Activated gamma-delta T cell treated with anti-CD3 and anti-CD28 coated beads, Interleukin-2, amount 50 U/mL, for 16 hours (primary cell): Measurements from ENCODE around the gene TMEM218.
"Not testable (repeated sequence)": the region's sequence is repeated elsewhere in the genome, so short reads cannot be mapped to it uniquely, and the experiment has no call there.

ENCODE experiments used
- DNase-seq: peaks from one replicate; pipeline ENCODE4 v3.0.0-alpha.2; 2020; ENCODE audit warnings: low read depth

Gene TMEM218

DNA sequence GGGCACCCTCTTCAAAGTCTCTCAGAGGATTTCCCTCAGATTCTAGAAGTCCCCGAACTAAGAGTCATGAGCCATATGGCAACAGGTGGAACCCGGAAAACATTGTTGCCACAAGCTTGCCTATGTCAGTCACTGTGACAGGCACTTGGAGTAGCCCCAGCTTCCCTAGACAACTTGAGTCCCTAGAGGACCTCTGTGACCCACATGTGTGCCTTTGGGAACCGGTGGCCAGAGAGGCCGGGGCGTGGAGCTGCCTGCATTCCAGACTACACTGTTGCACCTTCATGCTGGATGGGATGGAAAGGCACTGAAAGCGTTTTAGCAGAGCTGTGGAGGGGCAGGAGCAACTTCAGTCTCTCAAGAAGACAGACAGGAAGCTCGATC is 36.2 kb downstream of the TMEM218 start:
- no peak for DNase-seq

DNA sequence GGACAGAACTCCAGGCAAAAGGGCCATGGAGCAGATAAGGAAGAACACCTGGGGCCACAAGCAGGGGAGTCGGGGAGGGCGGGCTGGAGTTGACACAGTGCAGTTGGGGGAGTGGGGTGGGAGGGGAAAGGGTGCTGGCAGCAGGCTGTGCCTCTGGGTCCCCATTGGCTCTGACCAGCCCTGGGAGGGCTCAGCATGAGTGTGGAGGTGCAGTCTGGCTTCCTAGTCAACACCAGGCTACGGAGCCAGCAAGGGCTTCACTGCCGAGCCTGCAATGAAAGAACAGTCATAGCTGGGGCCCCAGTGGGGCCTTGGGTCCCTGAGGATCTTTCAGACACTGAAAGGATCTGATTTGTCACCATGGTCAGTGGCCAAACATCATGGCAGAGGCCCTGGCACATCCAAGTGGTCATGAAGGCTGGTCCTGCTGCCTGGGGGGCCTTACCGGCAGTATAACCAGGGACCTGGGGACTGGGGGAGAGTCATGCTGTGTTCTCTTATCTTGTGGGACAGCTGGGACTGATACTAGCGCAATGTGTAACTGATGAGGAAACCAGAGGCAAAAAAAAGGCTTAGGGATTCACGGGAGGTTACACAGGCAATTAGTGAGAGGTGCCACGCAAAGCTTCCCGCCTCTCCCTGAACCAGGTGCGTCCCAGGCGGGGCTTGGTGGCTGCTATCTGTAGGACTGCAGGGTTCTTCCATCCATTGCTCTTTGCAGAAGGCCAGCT is 36.8 kb downstream of the TMEM218 start:
- DNase-seq = no peak

DNA sequence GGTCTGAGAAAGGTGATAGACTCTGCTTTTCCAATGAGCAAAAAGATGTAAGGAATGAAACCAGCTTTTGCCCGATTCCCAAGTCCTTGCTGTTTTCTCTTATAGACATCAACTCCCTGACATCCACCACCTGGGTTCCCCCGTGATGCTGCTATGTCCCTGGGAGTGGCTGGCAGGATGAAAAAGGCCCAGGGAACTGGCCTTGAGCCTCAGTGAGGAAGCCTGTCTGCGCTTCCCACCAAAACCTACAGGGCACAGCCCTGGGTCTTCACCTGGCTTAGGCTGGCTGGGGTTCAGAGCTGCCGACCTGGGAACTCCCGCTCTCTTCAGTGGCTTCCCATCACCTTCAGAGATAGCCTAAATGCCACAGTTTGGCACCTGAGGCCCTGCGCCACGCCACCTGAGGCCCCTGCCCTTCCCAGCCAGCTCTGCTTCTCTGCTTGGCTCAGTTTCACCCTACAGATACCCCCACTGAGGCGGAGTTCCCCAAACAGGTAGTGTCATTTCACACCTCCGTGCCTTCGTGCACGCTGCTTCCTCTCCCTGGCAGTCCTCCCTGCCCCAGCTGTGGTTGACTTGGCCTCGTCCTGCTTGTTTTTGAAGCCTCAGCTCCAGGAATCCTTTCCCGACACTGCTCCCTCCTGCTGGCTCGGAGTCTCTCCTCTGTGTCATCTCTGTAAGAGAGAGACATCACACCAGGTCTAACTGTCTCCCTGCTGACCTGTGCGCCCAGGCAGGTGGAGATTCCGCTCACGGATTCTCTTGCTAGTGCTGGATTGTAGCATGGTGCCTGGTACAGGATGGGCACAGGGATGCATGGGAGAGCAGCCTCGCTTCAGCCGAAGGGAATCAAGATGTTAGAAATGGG is 37.6 kb downstream of the TMEM218 start:
- no peak for DNase-seq

DNA sequence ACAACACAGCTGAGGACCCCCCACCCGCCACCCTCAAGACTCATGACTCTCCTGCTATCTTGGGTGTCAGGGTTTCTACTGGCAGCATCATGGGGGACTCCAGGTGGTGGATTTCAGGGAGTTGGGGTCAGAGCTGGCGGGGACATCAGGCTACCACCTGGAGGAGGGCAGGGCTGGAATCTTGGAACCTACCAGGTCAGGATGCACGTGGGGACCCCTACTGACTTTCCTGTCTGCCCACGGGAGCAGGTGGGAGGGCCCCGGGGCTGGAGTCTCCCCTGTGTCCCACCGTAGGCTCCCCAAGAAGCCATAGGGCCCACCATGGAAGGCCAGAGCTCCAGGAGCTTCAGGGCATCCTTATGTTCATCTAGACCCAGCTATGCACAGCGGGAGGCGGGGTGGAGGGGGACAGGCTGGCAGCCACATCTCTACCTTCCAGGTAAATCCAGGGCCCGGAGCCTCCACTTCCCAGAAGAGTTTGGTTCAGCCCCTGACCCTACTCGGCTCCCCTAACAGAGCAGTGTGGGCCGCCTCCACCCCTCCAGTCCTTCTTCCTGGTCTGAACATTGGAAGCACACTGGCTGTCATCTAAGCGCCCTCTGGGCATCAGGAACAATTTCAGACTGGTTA is 38.4 kb downstream of the TMEM218 start:
- no peak for DNase-seq

DNA sequence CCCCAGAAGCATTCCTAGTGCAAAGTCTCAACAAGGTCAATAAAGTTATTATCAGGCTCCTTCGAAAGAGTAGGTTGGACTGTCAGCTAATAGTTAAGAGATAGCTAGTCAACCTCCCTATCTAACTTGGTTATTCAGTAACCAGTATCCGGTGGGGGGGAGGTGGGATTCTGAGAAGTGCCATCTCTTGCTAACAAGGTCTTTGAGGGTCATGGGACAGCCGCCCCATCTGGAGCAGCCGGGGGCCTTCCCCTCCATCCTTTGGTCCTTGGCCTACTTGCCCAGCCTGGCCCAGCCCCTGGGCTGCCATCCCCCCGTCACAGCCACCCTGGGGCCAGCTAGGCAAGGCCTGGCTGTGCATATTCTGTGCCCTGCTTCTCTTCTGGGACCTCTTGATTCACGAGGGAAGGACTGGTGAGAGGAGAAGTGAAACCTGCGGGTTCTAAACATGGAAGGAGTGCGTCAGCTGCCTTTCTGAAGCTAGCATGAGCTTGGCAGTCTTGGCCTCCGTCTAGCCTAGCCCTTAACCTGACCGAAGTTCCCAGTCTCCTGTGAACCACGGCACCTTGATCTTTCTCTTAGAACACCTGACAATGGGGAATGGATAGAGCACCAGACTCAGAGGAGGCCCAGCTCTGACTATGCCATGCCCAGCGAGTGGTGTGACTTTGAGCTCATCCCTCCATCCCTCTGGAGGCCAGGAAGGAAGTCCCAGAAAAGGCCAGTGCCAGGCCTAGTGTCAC is 39.0 kb downstream of the TMEM218 start:
- DNase-seq = no peak

DNA sequence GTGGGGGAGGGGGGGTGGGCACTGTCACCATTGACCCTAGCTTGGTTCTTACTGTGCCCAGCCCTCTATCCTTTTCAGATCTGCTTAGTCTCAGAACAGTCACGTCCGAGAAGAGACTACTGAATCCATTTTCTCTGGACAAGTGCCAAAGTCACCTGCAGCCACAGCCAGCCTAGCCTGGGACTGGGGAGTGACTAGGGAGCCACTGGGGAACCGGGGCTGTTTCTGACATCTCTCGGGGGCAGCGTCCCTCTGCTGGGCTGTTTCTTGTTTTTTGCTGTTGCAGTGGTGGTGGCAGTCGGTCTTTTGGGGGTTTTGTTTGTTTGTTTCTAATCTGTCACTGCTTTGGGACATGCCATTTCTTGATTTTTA is 39.6 kb downstream of the TMEM218 start:
- no peak for DNase-seq

GRCh38 chr11:125071435-125071834 is 40.0 kb downstream of the TMEM218 start:
- no peak for DNase-seq

- no peak for DNase-seq
Observed at GRCh38 chr11:125070699-125071254, 40.6 kb downstream of the TMEM218 start.

GRCh38 chr11:125069796-125070195 is 41.6 kb downstream of the TMEM218 start:
- DNase-seq = no peak

DNA sequence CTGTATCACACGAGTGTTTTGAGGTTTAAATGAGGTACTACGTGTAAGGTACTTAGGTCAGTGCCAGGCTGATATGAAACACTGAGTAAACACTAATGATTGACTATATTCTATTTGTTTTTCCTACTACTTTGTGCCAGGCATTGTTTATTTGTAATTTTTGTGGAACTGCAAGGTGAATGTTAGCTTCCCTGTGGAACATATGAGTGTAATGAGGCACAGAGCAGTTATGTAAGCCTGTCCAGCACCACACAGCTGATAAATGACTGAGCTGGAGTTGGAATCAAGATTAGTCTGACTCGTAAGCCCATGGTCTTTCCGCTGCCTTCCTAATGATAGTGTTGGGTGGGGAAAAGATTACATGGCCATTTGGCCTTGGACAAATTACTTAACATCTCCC is 42.4 kb downstream of the TMEM218 start:
- DNase-seq = no peak

DNA sequence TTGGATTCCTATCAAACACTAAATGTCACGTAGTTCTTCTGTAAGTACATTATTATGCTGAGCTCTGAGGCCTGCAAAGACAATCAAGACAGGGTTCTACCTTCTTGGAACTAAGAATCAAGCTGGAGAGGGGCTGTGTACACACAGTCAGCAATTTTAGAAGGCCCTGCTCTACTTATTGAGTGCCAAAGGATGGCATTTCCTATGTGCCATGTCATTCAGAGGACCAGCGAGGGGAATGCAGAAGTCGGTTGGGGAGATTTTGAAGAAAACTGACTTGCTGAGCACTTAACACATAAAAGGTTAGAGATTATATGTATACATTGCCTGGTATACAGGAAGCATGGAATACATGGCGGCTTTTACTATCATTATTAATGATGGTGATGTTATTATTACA is 43.1 kb downstream of the TMEM218 start:
- DNase-seq = no peak

DNA sequence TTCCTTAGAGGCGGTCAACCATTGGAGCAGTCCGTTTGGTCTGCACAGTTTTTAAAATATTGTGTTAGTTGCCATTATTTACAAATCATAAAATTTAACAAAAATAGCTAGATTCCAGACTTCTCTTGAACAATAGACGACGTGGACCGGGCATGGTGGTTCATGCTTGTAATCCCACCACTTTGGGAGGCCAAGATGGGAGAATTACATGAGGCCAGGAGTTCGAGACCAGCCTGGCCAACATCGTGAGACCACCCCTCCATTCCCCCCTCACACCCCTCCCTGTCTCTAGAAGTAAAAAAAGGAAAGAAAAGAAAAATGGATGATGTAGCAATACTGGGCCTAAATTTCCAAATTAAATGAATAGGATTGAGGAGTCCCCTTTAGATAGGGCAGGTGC is 47.4 kb downstream of the TMEM218 start:
- DNase-seq = no peak

GRCh38 chr11:125063429-125064043 is 47.9 kb downstream of the TMEM218 start:
- DNase-seq = no peak

DNA sequence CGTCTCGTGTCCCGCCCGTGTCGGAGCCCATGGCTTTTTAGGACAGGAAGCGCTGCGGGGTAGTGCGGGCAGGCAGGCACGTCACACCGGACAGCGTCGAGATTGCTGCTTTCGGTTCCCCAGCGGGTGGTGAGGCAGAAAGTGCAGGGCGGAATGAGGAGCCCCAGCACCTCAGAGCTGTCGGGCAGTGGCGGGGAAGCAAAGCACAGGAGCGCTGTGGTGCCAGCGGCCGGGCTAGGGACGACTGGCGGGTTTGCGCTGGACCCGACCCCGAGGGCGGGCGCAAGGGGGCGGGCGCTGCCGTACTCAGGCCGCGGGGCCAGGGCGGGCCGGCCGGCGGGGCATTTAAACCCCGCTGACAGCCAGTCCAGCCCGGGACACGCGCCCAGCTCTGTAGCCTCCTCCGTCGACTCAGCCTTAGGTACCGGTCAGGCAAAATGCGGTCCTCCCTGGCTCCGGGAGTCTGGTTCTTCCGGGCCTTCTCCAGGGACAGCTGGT is 48.4 kb downstream of the TMEM218 start, which contains the start of gene SLC37A2:
TSS of gene SLC37A2 (plus strand) at position 375 of the 498 bp plus-strand sequence. CDS start at position 438, 63 bp downstream.
- DNase-seq = no peak

DNA sequence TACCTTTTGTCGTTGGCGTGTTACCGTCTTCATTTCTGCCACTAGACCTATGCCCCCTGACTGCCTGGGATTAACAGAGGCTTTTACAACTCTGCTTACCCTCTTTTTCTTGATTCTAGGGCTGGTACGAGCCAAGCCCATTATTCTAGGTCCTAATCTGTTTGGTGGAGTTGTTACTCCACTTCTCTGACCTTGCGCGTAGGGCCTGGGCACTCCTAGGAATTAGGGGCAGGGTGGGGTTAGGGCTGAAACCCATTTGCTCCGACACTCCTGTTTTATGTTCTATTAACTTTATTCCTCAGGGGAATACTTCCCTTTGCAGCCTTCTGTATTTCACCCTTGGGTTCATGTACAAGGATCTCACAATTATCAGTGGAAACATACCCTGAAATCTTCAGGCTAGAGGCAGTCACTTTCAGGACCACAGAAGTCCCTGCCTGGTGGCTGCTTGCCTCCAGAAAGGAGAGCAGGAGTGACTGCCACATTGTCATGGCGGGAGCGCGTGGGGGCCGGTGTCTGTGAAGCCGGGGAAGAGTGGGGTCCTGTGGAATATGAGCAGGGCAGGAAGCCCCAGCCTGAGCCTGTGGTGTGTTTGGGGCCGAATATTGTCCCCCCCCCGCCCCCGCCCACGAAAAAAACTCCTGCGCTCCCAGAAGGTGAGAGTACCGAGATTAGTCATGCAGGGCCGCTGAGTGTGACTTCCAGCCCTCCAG is 49.1 kb downstream of the TMEM218 start:
- no peak for DNase-seq

DNA sequence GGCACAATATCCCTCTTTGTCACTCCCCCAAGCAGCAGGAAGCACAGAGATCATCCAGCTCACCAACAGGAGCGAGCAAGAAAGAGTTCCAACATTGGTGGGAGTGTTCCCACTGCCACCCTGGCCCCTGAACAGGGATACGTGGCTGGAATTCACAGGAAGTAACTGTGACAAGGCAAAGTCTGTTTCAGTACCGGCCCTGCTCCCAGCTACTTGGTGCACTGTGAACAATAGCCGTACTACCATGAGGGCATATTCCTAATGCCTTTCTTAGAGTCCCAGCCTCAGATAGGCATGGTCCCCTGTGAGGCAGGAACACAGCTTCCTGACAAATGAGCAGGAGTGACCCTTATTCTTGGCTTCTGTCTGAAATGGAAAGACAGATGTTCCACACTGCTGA is 50.1 kb downstream of the TMEM218 start:
- DNase-seq = no peak

DNA sequence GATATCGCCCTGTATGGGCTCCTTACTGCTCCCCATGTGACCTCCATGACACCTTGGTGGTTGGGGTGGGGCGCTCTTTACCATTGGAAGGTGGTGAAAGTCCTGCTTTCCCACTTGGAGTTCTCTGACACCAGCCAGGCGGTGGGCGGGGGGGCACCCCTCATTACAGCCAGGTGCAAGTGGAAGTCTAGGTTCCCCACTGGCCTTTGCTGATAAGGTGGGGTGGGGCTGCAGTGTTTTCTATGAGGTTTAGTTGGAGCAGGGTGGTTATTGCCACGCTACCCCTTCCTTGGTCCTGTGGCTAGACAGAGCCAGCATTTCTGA is 53.8 kb downstream of the TMEM218 start:
- no peak for DNase-seq

DNA sequence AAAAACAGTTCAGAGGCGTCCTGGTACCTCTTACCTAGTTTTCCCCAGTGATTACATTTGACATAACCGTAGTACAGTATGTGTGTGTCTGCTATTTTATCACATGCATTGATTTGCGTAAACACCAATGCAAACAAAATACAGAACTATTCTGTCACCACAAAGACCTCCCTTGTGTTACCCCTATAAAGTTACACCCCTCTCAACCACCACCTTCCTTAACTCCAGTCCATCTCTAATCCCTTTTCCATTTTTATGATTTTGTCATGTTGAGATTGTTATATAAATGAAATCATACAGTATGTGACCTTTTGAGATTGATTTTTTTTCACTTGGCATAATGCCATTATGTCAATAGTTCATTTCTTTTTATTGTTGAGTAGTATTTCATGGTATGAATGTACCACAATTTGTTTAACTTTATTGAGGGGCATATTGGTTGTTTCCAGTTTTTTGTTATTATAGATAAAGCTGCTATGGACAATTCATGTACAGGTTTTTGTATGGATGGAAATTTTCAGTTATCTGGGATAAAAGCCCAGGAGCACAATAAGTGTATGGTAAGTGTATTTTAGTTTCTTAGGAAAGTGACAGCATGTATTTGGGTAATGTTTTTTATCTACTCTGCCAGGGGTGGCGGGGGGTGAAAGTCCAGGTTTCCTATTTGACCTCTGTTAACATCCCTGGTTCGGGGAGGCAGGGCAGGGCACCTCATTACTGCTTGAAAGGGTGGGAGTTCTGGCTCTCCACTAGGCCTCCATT is 54.3 kb downstream of the TMEM218 start:
- DNase-seq = no peak

DNA sequence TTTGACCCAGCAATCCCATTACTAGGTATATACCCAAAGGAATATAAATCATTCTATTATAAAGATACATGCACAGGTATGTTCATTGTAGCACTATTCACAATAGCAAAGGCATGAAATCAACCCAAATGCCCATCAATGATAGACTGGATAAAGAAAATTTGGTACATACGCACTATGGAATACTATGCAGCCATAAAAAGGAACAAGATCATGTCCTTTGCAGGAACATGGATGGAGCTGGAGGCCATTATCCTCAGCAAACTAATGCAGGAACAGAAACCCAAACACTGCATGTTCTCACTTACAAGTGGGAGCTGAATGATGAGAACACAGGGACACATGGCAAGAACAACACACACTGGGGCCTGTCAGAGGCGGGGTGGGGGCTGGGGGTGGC is 55.3 kb downstream of the TMEM218 start:
- DNase-seq = not testable (repeated sequence)

DNA sequence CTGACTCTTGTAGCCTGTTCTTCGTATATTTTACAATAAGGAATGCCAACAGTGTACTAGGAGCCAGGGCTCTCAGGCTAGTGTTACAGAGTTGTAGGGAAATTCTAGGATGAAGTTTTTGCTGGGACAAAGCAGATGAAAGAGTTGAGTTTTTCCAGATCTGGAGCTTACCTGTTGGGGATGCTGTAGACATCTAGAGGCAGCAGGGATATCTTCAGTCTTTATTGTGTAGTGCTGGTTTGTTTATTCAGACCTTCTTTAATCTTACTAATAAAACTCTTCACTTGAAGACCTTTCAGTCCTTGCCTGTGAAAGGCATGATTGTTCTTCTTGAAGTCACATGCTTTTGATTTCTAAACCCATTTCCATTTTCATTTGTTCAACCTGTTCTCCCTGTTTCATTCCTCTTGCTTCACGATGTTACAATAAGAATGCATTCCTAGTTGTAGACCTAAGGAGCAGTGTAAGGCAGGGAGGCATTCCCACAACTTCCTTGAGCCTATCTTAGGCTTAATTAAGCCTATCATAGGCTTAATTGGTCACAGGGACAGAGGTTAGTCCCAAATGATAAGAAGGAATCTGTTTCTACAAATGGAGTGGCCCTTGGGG is 56.2 kb downstream of the TMEM218 start:
- no peak for DNase-seq
